AG09319 (cell line): ENCODE measurements around the gene HNF1B.

Source experiments
- DNase-seq: peaks from one replicate; pipeline ENCODE4 v3.0.0-alpha.2; 2010; ENCODE audit warnings: low read depth; ENCODE audit errors: extremely low read depth
- TF ChIP-seq, protein P1 (sequence below): IDR thresholded peaks from 2 replicates; pipeline ENCODE4 v1.5.1; 2011; ENCODE audit warnings: low read depth, mild to moderate bottlenecking, inconsistent platforms, low read length, moderate library complexity

The HNF1B gene

DNA sequence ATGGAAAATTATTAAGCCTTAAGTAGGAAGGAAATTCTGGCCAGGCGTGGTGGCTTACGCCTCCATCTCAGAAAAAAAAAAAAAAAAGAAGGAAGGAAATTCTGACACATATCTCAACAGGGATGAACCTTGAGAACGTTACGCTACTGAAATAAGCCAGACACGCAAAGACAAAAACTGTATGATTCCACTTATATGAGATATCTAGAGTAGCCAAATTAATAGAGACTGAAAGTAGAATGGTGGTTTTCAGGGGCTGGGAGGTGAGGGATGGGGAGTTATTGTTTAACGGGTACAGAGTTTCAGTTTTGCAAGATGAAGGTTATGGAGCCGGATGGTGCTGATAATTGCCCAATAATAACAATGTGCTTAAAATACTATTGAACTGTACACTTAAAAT is 16.2 kb upstream of the HNF1B start:
- DNase-seq = no peak
- TF ChIP-seq, protein P1, sequence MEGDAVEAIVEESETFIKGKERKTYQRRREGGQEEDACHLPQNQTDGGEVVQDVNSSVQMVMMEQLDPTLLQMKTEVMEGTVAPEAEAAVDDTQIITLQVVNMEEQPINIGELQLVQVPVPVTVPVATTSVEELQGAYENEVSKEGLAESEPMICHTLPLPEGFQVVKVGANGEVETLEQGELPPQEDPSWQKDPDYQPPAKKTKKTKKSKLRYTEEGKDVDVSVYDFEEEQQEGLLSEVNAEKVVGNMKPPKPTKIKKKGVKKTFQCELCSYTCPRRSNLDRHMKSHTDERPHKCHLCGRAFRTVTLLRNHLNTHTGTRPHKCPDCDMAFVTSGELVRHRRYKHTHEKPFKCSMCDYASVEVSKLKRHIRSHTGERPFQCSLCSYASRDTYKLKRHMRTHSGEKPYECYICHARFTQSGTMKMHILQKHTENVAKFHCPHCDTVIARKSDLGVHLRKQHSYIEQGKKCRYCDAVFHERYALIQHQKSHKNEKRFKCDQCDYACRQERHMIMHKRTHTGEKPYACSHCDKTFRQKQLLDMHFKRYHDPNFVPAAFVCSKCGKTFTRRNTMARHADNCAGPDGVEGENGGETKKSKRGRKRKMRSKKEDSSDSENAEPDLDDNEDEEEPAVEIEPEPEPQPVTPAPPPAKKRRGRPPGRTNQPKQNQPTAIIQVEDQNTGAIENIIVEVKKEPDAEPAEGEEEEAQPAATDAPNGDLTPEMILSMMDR = no peak

DNA sequence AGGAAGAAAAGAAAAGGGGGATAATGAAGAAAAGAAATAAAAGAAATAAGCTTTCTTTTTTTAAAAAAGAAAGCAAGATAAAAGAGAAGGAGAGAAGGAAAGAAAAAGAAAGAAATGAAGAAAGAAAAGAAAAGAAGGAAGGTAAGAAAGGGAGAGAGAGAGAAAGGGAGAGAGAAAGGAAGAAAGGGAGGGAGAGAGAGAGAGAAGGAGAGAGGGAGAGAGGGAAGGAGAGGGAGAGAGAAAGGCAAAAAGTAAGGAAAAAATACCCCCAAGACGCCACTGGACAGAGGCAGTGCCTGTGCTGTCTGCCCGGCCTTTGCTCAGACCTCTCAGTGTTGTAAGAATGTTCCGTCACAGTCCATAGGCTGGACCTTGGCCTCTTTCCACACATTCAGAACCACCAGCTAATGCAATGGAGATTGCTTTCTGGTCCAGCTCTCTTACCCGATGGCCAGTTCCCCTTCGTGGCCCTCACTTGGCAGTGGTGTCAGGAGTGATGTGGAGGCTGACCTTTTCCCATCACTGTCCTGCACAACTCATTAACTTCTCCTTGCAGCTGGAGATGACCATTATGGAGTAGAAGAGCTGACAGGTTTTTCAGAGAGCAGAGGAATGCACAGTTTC is 14.3 kb upstream of the HNF1B start:
- DNase-seq = no peak
- TF ChIP-seq, protein P1 = no peak

DNA sequence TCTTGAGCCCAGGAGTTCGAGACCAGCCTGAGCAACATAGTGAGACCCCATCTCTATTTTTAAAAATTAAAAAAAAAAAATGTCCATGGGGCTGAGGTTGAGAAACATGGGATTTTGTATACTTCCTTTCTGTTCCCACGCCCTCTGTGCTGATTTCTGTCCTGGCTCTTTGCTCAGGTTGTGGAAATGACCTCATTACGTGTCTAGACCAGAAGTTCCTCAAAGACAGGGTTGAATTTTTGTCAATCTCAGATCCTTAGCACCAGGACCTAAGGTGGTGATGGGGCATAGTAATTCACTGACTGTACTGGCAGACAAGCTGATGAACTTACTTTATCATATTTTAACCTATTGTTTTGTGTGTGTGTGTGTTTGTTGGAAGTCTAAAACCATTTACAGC is 11.2 kb upstream of the HNF1B start:
- no peak for DNase-seq
- TF ChIP-seq, protein P1 = no peak

DNA sequence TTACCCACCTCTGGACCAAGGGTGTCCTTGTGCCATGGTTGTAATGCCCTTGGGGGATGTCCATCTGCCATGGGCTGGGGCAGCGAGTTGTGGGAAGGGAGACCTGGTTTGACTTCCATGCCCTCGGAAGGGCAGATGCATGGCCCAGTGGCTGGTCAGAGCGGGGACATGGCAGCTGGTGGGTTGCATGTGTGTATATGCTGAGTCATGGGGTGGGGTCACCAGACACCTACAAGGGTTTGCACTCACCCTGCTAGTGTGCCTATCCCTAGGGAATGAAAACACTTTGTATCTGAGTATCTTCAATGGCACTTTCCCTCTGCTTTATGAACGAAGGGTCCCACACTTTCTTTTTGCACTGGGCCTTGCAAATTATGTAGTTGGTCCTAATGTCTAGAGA is 10.6 kb upstream of the HNF1B start:
- TF ChIP-seq, protein P1 = no peak
- DNase-seq = no peak

DNA sequence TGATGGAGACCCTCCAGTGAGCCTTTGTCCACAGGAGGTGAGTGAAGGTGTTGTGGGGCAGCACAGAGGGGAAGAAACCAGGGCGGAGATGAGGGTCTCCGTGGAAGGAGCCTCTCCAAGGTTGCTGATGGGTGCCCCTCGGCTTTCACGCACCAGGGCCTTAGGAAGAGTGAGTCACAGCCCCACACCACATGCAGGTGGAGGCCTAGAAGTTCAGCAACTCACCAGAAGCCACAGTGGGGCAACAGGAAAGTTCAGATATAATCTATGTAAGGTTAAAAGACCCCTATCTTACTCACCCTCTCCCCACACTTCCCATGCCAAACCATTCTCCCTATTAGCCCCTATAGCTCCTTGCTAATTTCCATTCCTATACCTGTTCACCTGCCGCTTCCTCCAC is 9.5 kb upstream of the HNF1B start:
- no peak for DNase-seq
- TF ChIP-seq, protein P1 = no peak

DNA sequence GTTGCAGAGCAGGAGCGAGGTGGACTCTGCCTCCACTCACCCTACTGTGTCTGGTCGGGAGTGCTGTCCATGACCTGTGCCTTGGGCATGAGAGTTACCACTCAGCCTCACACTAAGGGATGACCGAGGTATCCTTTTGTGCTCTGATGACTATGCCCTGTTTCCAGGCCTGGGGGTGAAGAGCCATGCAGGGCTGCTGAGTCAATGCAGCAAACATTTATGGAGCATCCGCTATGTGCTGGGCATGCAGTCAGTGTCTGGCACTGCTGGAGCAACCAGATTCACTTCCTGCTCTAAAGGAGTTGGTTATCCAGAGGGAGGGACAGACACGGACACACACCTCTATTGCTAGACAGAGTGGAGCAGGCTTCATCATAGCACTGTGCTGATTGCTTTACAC is 7.6 kb upstream of the HNF1B start:
- no peak for DNase-seq
- TF ChIP-seq, protein P1 = no peak

DNA sequence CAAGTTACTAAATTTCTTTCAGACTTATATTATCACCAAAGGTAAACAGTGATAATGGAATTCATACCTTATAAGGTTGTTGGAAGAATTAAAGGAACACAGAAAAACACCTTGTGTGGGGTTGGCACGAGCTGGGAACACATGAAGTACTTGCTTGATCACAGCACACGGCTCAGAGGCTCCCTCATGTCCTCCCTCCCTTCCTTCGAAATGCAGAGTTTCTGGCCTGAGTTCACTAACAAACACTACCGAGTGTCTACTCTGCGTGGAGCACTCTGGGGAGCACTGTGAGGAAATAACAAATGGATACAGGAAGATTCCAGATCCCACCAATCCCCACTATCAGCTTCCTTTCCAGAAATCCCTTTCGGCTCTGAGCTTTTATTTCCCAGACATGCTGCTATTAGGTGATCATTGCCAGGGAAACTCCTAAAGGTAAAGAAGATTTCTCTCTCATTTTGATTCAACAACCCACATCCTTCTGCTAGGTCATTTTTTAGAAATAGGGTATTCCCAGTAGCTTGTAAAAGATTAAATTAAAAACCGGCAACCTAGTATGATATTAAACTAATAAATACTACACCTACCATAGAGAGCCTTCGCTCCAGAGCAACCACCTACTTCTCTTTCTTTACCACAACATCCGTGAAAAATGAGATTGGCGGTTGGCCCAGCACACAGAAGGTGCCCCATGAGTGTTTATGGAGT is 6.1 kb upstream of the HNF1B start:
- TF ChIP-seq, protein P1 = no peak
- no peak for DNase-seq
